HEK293 (cell line): Measurements from ENCODE around the gene ZNF493.

Source experiments
- CTCF ChIA-PET: fragments of 350-600 bp; formaldehyde crosslinking; extraction: SDS; loops from one replicate; lab custom pipeline; 2021; ENCODE audit warnings: antibody characterized with exemption; lab: Yijun Ruan, JAX
- POLR2A ChIA-PET: fragments of 300-600 bp; formaldehyde crosslinking; extraction: SDS; loops from one replicate; lab custom pipeline; 2020; ENCODE audit warnings: antibody characterized with exemption, inconsistent platforms; lab: Yijun Ruan, JAX
- H3K27ac ChIP-seq: fragments of 200-500 bp; sonication (Bioruptor generic); 2 replicates; pipeline ENCODE4 v1.5.1; 2014; ENCODE audit warnings: low read depth, low read length, control low read depth, inconsistent platforms; ENCODE audit errors: extremely low read depth
- H3K36me3 ChIP-seq, 2 experiments: fragments of 200-500 bp in 1 of 2; sonication (Bioruptor generic) in 1 of 2; 1 replicate in 1 of 2; 2 replicates in 1 of 2; pipeline ENCODE4 v1.5.1; 2014 to 2017; ENCODE audit warnings: inconsistent platforms in 2 of 2, low read length in 2 of 2; ENCODE audit not compliant: control insufficient read depth in 2 of 2, insufficient read depth in 1 of 2
- H3K4me1 ChIP-seq: fragments of 200-500 bp; sonication (Bioruptor generic); 2 replicates; pipeline ENCODE4 v1.5.1; 2014; ENCODE audit warnings: mild to moderate bottlenecking, low read length, inconsistent platforms; ENCODE audit not compliant: control insufficient read depth, insufficient read depth
- H3K4me3 ChIP-seq: 2 replicates; pipeline ENCODE4 v1.5.1; 2011; ENCODE audit warnings: low read depth, mild to moderate bottlenecking, control low read depth, low read length, moderate library complexity
- H3K9me3 ChIP-seq: fragments of 200-500 bp; sonication (Bioruptor generic); 2 replicates; pipeline ENCODE4 v1.5.1; 2014; ENCODE audit warnings: low read depth, low read length, inconsistent platforms; ENCODE audit not compliant: control insufficient read depth, insufficient read depth
- KLF1 ChIP-seq: fragments of 450-650 bp; formaldehyde crosslinking; IDR thresholded peaks from 2 replicates; pipeline ENCODE4 v1.5.1; 2016; ENCODE audit warnings: missing biosample characterization, missing genetic modification characterization
- KLF16 ChIP-seq: fragments of 450-650 bp; formaldehyde crosslinking; IDR thresholded peaks from 2 replicates; pipeline ENCODE4 v1.5.1; 2017; ENCODE audit warnings: missing biosample characterization, missing genetic modification characterization
- MZF1 ChIP-seq: fragments of 450-650 bp; formaldehyde crosslinking; IDR thresholded peaks from 2 replicates; pipeline ENCODE4 v1.5.1; 2017; ENCODE audit warnings: missing biosample characterization, missing genetic modification characterization, borderline replicate concordance
- SP2 ChIP-seq: fragments of 450-650 bp; formaldehyde crosslinking; IDR thresholded peaks from 2 replicates; pipeline ENCODE4 v1.5.1; 2016; ENCODE audit warnings: missing biosample characterization, missing genetic modification characterization
- TRIM28 ChIP-seq: IDR thresholded peaks from 2 replicates; pipeline ENCODE4 v1.6.1; 2011; ENCODE audit warnings: low read length, control low read depth, borderline replicate concordance
- ZBTB10 ChIP-seq: fragments of 450-650 bp; formaldehyde crosslinking; IDR thresholded peaks from 2 replicates; pipeline ENCODE4 v1.5.1; 2016; ENCODE audit warnings: missing biosample characterization, missing genetic modification characterization
- ZBTB7A ChIP-seq: fragments of 450-650 bp; formaldehyde crosslinking; IDR thresholded peaks from 2 replicates; pipeline ENCODE4 v1.5.1; 2016; ENCODE audit warnings: low read depth, missing biosample characterization, missing genetic modification characterization
- ZIC2 ChIP-seq: fragments of 450-650 bp; formaldehyde crosslinking; IDR thresholded peaks from 2 replicates; pipeline ENCODE4 v1.5.1; 2016; ENCODE audit warnings: missing biosample characterization, missing genetic modification characterization
- ZNF10 ChIP-seq: fragments of 450-650 bp; formaldehyde crosslinking; IDR thresholded peaks from 2 replicates; pipeline ENCODE4 v1.5.1; 2017; ENCODE audit warnings: missing biosample characterization, missing genetic modification characterization
- ZNF2 ChIP-seq: fragments of 450-650 bp; formaldehyde crosslinking; IDR thresholded peaks from 2 replicates; pipeline ENCODE4 v1.5.1; 2016; ENCODE audit warnings: missing biosample characterization, missing genetic modification characterization
- ZNF24 ChIP-seq: fragments of 450-650 bp; formaldehyde crosslinking; IDR thresholded peaks from 2 replicates; pipeline ENCODE4 v1.5.1; 2016; ENCODE audit warnings: missing biosample characterization, missing genetic modification characterization
- ZNF248 ChIP-seq: fragments of 450-650 bp; formaldehyde crosslinking; IDR thresholded peaks from 2 replicates; pipeline ENCODE4 v1.5.1; 2017; ENCODE audit warnings: missing biosample characterization, missing genetic modification characterization
- ZNF274 ChIP-seq, 2 experiments: fragments of 200-500 bp in 1 of 2; fragments of 450-650 bp in 1 of 2; sonication (Bioruptor generic) in 1 of 2; formaldehyde crosslinking in 1 of 2; IDR thresholded peaks; 2 replicates each; pipeline versions ENCODE4 v1.5.1 to v1.6.1; 2014 to 2016; ENCODE audit warnings: borderline replicate concordance in 1 of 2, inconsistent platforms in 1 of 2, low read length in 1 of 2, missing biosample characterization in 1 of 2, missing genetic modification characterization in 1 of 2
- ZNF335 ChIP-seq: fragments of 450-650 bp; formaldehyde crosslinking; conservative IDR thresholded peaks from 2 replicates; pipeline ENCODE4 v1.5.1; 2016; ENCODE audit warnings: missing biosample characterization, missing genetic modification characterization
- ZNF341 ChIP-seq: fragments of 450-650 bp; formaldehyde crosslinking; IDR thresholded peaks from 2 replicates; pipeline ENCODE4; 2016; ENCODE audit warnings: low read depth, missing biosample characterization, missing genetic modification characterization
- ZNF350 ChIP-seq: fragments of 450-650 bp; formaldehyde crosslinking; IDR thresholded peaks from 2 replicates; pipeline ENCODE4 v1.5.0; 2017; ENCODE audit warnings: missing biosample characterization, mild to moderate bottlenecking, missing genetic modification characterization
- ZNF560 ChIP-seq: fragments of 450-650 bp; formaldehyde crosslinking; IDR thresholded peaks from 2 replicates; pipeline ENCODE4 v1.5.1; 2017; ENCODE audit warnings: missing biosample characterization, missing genetic modification characterization, borderline replicate concordance
- ZNF571 ChIP-seq: fragments of 450-650 bp; formaldehyde crosslinking; IDR thresholded peaks from 2 replicates; pipeline ENCODE4 v1.5.0; 2017; ENCODE audit warnings: missing biosample characterization, missing genetic modification characterization
- ZNF664 ChIP-seq: fragments of 450-650 bp; formaldehyde crosslinking; IDR thresholded peaks from 2 replicates; pipeline ENCODE4 v1.5.1; 2016; ENCODE audit warnings: missing biosample characterization, missing genetic modification characterization
- ZNF670 ChIP-seq: fragments of 450-650 bp; formaldehyde crosslinking; IDR thresholded peaks from 2 replicates; pipeline ENCODE4 v1.5.1; 2016; ENCODE audit warnings: missing biosample characterization, missing genetic modification characterization, low read depth
- TF ChIP-seq, protein P1 (sequence below): fragments of 450-650 bp; formaldehyde crosslinking; IDR thresholded peaks from 2 replicates; pipeline ENCODE4 v1.5.1; 2016; ENCODE audit warnings: missing biosample characterization, missing genetic modification characterization
- TF ChIP-seq, protein P2 (sequence below): fragments of 450-650 bp; formaldehyde crosslinking; IDR thresholded peaks from 2 replicates; pipeline ENCODE4 v1.5.1; 2016; ENCODE audit warnings: missing biosample characterization, missing genetic modification characterization

Gene ZNF493

DNA sequence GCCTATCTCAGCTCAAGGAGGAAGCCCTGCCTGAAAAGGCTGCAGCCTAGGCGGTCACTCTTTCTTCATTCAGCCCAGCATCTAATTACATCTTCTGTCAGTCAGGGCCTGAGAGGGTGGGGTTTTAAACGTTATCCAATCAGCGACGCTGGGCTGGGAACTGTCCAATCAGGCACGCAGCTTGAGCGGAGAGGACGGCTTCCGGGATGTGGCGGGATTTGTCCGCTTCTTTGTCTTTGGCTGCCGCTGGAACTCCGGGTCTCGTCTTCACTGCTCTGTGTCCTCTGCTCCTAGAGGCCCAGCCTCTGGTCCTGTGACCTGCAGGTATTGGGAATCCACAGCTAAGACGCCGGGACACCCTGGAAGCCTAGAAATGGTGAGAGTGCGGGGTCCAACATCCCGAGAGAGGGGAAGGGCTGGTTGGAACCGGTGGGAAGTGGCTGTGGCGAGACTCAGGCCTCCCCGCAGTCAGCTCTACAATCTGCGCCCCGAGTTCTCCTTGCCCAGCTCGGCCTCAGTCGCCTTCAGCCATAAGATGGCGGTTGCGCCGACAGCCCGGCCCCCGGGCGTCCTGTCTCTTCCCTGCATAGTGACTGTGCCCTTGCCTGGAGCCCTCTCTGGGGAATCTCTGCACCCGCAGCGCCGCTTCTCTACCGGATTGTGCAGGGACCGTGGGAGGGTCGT is 38.0 kb upstream of the ZNF493 start, which contains the start of gene ZNF738:
Gene ZNF738, plus strand, starts transcription at position 233 of the 684 bp plus-strand sequence. Its CDS starts 141 bp downstream, at position 374.
- Histone ChIP-seq H3K36me3 (peaks cover 23 to 34% of the 10 kb centered on the region in 2 experiments), H3K9me3 (no peaks in the 10 kb centered on the region), H3K4me3 (peak within 1 kb of the TSS; percentile 79), H3K4me1 (no peaks in the 10 kb centered on the region), H3K27ac (peak within 1 kb of the TSS; percentile 80)
- ChIA-PET CTCF (no interaction called here), POLR2A (interaction anchor here (0.6 to 2.1 kb wide), 7 partner anchors 11 to 493 kb away, joined by 3 to 30 read pairs (median 3); partner anchors contain the start of genes ZNF431, ZNF493, ZNF708 and ZNF714)
- TF ChIP-seq SP2 (tag by site-specific recombination) = peak; percentile 76
- TF ChIP-seq ZNF350 (tag by site-specific recombination) = 0 out of 2 replicates have a peak, but pooled peaks have one; percentile 37
- TF ChIP-seq ZNF24 (tag by site-specific recombination) = no peak
- TF ChIP-seq ZNF335 = peak; percentile 50
- peak; percentile 33; the same call in 1 of the 2 replicates for TF ChIP-seq TRIM28

DNA sequence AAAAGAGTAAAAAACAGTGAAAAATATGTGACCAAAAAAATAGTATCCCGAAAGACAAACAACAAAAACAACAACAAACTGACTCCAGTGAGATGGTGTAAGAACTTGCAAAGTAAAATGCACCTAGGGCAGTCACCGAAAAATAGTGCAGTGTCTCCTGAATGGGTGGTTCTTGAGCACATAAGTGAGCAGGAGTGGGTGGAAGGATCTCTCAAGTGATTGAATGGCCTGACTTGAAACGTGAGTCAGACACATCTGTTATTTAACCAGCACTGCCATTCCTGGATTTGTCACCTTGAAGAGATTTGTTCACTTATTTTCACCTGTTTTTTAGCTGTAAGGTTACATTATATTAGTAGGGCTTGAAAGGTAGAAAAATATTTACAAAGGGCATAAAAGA is 34.6 kb upstream of the ZNF493 start:
- CTCF ChIA-PET = no interaction called here
- no peak for TF ChIP-seq ZNF560 (tag by site-specific recombination)
- TF ChIP-seq KLF1 (tag by site-specific recombination) = no peak
- TF ChIP-seq ZNF341 (tag by site-specific recombination) = no peak
- TF ChIP-seq ZNF10 (tag by site-specific recombination) = no peak
- TF ChIP-seq ZNF670 (tag by site-specific recombination) = no peak
- no peak for TF ChIP-seq ZNF248 (tag by site-specific recombination)
- no peak for TF ChIP-seq ZNF664 (tag by site-specific recombination)
- TF ChIP-seq MZF1 = no peak
- no peak for TF ChIP-seq ZIC2
- no peak for TF ChIP-seq ZBTB10 (tag by site-specific recombination)
- no peak overlapping the region for H3K4me3 ChIP-seq
- H3K27ac ChIP-seq = no peak overlapping the region
- H3K4me1 ChIP-seq = no peaks in the 10 kb centered on the region
- POLR2A ChIA-PET = no interaction called here
- H3K9me3 ChIP-seq = no peaks in the 10 kb centered on the region; the same call in 1 of the 2 replicates
- peaks cover 28 to 65% of the 10 kb centered on the region in 2 experiments for H3K36me3 ChIP-seq

GRCh38 chr19:21383980-21384582 is 12.9 kb upstream of the ZNF493 start:
- H3K27ac ChIP-seq = no peak overlapping the region
- H3K4me3 ChIP-seq = no peak overlapping the region
- H3K9me3 ChIP-seq = no peaks in the 10 kb centered on the region; the same call in 1 of the 2 replicates
- H3K4me1 ChIP-seq = no peaks in the 10 kb centered on the region
- CTCF ChIA-PET = no interaction called here
- POLR2A ChIA-PET = interaction anchor here (0.7 kb wide), 1 partner anchor 13 kb away, joined by 4 read pairs; the partner anchor contains the start of gene ZNF493
- peaks cover 3 to 9% of the 10 kb centered on the region in 2 experiments; a peak in 2 of 3 replicates for H3K36me3 ChIP-seq
- no peak for TF ChIP-seq ZNF571
- TF ChIP-seq ZNF2 (tag by site-specific recombination) = no peak
- no peak for TF ChIP-seq ZBTB7A (tag by site-specific recombination)
- TF ChIP-seq, protein P1, sequence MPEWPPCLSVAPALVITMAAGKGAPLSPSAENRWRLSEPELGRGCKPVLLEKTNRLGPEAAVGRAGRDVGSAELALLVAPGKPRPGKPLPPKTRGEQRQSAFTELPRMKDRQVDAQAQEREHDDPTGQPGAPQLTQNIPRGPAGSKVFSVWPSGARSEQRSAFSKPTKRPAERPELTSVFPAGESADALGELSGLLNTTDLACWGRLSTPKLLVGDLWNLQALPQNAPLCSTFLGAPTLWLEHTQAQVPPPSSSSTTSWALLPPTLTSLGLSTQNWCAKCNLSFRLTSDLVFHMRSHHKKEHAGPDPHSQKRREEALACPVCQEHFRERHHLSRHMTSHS (tag by site-specific recombination) = no peak
- TF ChIP-seq TRIM28 = peak; percentile 62; the same call in 1 of the 2 replicates
- peak; percentile 65; the same call in 1 of the 2 replicates for TF ChIP-seq ZNF274 (IDR thresholded peaks at IDR 0.05; ENCODE audit: low read length)
- no peak for TF ChIP-seq ZNF274 (tag by site-specific recombination; IDR thresholded peaks at IDR 0.05; ENCODE audit: borderline replicate concordance)
- no peak for TF ChIP-seq KLF16 (tag by site-specific recombination)
- TF ChIP-seq, protein P2, sequence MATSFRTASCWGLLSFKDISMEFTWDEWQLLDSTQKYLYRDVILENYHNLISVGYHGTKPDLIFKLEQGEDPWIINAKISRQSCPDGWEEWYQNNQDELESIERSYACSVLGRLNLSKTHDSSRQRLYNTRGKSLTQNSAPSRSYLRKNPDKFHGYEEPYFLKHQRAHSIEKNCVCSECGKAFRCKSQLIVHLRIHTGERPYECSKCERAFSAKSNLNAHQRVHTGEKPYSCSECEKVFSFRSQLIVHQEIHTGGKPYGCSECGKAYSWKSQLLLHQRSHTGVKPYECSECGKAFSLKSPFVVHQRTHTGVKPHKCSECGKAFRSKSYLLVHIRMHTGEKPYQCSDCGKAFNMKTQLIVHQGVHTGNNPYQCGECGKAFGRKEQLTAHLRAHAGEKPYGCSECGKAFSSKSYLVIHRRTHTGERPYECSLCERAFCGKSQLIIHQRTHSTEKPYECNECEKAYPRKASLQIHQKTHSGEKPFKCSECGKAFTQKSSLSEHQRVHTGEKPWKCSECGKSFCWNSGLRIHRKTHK = no peak
